HG02938 (cell line): ENCODE data around the gene PTPRU.

Experiments
- ATAC-seq: cut with Tn5 transposase; IDR thresholded peaks from one replicate; pipeline ENCODE4 v1.9.1; 2021; ENCODE audit warnings: mild to moderate bottlenecking, moderate library complexity; ENCODE audit not compliant: unreplicated experiment

The PTPRU gene

DNA sequence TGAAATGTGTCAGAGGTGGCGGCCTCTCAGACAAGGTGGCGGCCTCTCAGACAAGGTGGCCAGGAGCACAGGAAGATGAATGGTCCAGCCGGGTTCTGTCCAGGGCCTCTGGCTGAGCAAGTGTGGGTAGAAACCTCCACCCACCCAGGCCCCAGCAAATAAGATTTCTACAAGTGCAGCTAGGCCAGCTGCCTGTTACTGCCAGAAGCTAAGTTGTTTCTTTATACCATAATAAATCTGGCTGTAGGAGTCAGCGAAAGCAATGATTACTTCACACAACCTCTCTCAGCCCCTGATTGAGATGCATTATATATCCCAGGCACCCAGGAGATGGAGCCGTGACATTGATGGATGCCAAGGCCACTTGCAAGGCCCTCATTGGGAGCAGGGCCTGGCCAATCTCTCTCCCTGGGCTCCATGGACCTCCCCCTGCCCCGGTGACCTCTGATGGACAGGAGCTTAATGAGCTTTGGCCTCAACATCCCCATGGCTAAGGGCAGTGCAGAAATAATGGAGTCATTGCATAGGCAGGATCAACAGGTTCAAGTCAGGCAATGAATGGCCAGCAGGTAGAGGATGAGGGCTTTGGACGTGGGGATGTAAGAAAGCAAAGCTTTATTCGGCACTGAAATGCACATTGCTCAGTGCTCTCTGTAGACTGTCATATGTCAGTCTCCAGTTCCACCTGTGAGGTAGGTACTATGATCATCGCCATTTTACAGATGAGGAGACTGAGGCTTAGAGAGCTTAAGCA is 92.9 kb downstream of the PTPRU start:
- no peak for ATAC-seq

DNA sequence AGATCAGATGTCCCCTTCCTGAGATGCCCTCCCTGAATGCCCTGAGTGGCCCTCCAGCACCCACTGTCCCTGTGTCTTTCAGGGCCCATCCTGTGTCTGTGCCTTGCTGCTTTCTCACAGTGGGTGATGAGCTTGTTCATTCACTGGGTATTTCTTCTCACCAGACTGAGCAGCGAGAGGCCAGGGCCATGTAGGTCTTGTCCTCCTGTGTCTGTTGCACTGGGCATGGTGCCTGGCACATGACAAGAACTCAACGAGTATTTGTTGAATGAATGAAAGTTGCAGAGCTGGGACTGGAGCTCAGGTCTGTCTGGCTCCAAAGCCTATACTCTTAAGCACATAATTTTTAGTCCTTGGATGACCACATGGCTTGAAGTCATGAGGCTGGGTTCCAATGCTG is 93.8 kb downstream of the PTPRU start:
- no peak for ATAC-seq

DNA sequence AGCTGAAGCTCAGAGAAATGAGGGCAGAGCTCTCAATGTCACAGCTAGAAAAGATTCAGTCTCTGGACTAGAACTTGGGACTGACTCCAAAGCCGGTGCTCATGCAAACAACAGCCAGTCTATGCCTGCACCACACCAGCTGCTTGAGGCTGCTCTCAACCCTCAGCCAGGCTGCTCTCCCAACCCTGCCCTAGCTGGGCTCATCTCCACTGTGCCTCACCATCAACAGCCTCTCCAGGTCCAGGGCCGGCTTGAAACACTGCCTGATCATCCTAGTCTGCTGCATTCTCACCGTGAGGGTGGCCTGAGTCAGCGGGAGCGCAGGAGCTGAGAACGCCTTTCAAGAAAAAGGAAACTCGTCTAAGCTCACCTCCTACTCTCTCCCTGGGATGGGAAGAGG is 94.5 kb downstream of the PTPRU start:
- no peak for ATAC-seq

DNA sequence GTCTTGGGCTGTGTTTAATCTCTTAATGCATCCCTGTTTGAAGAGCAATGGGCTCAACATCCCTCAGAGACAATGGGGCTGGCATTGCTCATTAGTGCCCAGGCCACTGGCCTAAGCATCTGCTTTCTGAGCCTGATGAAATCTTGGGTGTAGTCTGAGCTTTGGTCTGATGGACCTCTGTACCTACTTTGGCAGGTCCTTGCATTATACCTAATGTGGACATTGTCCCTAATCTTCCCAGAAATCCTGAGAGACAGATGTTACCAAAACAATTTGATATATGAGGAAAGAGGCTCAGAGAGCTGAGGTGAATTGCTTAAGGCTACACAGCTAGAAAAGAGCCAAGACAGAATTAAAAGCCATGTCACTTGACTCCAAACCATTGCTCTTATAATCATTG is 95.0 kb downstream of the PTPRU start:
- no peak for ATAC-seq

DNA sequence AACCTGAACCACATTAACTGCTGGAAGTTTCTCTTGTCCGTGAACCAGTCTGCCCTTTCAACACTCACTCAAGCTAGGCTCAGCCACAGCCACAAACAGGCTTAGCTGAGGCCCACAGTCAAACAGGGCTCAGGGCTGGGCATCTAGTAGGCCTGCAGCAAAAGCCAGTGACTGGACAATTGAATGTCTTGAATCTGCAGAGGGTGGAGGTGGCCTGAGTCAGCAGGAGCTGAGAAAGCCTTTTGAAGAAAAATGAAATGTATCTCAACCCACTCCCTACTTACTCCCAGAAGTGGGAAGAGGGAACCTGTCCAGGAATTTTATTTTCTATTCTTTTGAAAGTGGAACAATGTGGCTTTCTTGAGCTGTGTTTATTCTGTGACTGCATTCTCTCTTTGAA is 95.4 kb downstream of the PTPRU start:
- ATAC-seq, result no peak

DNA sequence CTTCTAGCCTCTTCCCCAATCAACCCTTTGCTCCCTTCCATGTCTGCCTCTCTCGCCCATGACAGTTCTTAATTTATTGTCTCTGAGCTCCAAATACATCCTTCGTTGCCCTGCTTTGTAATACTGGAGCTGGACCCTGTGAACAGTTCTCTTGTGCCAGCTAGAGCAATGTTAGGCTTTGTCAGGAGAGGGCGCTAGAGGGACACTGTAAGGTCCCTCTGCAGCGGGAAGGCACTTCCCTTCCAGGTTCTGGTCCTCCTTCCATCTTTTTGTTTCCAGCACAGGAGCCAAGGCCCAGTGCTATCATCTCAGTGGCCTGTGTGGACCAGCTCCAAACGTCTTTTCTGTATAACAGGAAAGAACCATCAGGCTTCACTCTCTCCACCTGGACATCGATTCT is 95.9 kb downstream of the PTPRU start:
- ATAC-seq, result no peak

DNA sequence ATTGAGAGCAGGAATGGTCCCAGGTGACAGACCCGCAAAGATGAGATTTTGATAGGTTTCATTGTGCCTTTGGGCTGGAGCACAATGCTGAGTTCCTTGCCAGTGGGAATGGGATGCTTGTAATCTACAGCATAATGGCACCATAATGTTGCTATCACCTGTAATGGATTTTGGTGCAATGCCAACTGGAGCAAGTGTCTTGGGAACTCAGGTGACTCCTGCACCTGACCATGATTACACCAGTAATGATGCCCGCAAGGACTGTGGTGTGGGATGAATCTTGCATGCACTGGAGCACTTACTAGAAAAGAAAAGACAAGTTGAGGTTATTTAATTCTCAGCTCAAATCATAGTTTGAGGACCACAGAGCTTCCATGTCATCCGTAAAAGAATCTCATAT is 96.7 kb downstream of the PTPRU start:
- no peak for ATAC-seq

DNA sequence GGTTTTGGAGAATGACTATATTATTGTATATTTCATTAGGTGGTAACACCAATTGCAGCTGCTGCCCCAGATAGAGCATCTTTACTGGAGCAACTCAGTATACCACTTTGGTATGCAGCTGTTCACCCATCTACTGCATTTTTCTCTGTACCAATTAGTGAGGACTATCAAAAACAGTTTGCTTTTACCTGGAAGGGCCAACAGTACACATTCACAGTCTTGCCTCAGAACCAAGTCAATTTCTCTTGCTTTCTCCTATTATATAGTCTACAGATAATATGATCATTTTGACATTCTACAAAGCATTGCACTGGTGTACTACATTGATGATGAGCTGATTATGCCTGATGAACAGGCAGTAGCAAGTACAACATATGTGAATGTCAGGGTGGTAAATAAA is 99.3 kb downstream of the PTPRU start:
- ATAC-seq, result no peak

DNA sequence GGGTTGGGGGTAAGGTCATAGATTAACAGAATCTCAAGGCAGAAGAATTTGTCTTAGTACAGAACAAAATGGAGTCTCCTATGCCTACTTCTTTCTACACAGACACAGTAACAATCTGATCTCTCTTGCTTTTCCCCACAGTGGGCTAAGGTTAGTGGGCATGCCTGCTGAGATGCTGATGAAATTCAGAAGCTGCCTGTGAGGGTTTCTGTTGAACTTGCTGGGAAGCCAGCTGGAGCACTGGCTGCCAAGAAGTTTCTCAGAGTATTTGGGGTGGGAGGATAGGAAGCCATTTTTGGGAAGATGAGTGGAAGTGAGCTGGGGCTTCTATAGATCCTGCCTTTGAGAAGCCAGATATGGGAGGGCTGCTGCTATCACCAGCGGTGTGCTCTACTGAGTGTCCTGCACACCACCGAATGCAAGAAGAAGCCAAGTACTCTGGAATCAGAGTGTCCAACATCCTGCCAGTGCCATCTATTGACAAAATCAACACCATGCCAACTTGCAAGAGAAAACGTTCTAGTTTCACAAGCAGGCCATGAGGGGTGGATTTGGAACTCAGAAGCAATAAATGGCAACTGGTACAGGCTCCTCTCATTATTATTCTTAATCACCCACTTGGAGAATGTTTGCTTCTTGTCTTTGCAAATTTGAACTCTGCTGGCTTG is 102.7 kb downstream of the PTPRU start:
- no peak for ATAC-seq

DNA sequence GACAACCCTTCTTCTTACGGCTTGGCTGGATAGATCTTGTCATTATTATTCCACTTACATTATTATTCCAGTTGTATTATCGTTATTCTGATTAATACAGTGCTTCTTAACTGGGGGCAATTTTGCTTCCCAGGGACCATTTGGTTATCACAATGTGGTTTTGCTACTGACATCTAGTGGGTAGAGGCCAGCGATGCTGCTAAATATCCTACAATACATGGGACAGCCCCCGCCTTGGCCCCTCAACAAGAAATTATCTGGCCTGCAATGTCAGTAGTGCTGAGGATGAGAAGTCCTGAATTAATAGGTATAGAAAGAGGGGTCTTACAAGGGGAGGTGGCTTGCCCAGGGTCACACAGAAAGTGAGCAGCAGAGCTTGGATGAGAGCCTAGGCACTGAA is 105.6 kb downstream of the PTPRU start:
- no peak for ATAC-seq

DNA sequence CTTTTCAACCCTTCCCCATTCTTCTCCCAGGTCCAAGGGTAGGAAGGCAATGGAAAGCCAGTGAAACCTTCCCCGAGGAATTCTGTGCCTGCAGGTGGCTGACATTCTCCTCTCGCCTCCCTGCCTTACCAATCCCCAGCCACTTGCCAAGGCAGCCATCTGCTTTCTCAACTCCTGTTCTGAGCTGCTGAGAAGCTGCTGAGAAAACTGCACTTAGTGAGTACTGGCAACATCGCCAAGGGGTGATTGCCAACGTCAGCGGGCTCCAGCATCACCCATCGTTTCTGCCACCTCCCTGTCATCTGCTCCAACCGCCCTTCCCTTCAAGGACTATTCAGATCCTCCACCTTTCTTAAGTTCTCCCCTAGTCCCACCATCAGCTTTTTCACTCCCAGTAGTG is 106.0 kb downstream of the PTPRU start:
- no peak for ATAC-seq

DNA sequence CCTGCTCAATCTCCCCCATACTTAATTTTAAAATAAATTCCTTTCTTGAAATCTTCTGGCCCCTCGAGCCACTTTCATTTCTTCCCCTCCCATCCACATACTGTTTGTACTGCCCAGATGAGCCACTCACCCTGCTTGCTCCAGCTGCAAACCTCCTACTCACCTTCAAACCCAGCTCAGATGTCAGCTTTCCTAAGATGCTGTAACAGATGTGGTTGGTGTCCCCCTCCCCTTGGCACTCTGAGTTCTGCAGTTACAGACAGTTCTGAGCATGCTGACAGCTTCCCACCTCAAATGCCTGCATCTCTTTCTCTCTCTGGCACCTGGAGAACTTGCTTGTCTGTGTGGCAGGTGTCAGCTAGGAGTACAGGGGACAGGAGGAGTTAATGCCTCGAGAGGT is 106.7 kb downstream of the PTPRU start:
- ATAC-seq, result no peak

DNA sequence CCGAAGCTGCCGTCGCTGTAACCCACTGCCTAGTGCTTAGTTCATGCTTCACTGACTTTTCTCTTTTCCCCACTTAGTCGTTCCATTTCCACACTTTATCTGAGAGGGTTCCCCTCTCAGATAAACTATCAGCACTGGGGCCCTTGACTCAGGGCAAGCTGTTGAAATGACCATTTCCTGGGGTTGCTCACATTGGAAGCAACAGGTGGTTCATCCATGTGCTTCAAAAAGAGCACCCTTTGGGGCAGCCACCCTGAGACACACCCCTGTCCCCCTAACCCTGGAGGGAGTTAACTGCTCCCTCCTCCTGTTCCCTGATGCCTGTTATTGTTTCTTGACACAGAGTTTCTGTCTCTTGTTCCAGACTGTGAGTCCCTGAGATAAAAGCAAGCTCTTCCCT is 107.2 kb downstream of the PTPRU start:
- ATAC-seq, result no peak

DNA sequence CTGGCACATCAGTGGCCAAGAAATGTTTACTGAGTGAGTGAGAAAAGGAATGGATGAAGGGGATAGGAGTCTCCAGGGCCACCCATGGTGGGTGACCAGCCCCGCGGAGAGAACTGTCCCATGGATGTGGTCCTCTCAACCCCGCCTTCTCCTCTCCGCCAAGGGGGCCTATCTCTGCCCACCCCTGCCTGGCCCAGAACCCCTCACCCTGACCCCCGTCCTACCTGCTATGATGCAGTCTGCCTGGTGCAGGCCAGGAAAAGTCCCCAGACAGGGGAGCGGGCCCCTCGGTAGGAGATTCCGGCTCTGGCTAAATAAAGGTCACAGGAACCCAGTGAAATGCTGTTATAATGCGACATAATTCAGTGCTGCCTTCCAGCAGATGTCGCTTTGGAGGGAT is 107.6 kb downstream of the PTPRU start:
- ATAC-seq, result no peak

DNA sequence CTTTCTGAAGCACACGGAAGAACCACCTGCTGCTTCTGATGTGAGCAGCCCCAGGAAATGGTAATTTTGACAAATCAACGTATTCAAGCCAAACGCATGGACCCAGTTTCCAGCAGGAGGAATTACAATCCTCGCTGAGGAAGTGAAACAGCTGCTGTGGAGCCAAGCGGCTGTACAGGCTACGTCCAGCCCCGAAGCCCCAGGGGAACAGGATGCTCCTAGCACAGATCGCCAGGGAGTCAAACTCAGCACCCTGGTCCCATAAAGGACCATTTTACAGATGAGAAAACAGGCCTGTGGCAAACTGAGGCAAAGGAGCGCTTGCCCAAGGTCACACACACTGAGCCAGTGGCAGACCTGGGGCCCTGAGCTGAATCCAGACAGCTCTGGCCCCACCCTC is 108.0 kb downstream of the PTPRU start:
- ATAC-seq, result no peak

DNA sequence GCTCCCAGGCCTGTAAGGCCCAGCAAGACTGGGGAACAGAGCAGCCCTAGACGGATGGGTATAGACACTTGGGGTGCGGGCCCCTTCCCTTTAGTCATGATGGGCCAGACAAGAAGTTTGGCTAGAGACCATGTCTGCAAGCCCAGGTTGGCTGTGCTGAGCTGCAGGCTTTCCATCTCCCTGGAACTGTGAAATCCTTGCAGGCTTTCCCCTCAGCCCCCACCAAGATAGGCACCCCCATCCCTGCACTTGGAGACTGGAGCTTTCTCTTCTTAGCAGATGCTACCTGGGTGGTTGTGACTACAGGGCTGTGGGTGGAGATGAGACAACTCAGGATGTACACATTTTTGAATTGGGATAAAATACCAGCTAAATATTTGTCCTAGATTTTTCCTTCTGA is 110.3 kb downstream of the PTPRU start:
- ATAC-seq, result no peak

DNA sequence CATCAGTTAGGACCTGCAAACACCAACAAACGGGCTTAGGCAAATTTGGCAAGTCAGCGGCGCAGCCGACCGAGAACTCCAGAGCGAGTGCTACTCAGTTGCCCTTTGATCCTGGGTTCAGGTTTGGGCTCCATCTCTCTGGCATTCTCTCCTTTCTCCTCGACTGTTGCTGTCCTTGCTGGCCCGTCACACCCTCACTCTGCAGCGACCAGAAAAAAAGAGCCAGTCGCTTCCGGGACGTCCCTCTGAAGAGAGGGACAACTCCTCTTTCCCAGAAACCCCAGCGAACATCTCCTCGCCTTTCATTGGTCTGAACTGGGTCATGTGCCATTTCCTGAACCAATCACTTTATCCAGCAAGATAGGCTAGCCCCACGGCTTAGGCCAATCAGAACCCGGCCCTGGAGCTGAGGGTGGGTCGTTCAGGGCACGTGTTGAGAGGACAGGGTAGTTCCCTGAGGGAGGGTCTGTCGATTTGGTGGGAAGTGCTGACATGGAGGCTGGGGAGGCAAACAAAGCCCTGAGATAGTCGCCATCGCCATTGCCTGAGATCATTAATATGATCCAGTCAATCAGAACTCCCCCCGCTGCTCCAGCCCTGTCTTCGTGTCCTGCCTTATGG is 113.7 kb downstream of the PTPRU start:
- no peak for ATAC-seq

DNA sequence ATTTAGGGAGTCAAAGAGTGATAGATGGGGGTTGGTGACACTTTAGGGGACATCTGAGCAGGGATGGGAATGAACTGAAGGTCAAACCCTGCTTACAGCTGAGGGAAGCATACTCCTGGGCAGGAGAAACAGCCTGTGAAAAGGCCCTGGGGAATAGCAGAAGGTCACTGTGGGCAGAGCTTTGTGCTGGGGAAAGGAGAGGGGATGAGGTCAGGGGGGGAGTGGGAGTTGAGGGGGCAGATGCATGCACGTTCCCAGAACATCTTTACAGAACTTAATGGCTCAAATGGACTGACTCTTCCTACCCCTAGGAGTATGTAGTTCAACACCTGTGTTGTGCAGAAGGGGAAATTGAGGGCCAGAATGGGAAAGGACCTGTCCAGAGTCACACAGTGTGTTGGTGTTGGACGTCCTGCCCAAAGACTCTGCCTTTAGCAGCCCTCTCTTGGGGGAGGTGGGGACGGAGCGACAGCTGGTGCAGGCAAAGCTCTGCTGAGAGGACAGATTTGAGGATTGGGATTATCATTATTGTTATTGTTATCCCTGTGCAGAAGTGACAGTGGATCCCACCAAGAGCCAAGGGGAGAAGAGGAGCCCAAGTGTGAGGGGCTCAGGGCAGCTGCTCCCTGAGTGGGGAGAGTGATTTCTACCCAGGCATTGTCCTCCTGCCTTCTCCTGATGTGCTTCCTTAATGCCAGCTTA is 116.5 kb downstream of the PTPRU start:
- no peak for ATAC-seq

DNA sequence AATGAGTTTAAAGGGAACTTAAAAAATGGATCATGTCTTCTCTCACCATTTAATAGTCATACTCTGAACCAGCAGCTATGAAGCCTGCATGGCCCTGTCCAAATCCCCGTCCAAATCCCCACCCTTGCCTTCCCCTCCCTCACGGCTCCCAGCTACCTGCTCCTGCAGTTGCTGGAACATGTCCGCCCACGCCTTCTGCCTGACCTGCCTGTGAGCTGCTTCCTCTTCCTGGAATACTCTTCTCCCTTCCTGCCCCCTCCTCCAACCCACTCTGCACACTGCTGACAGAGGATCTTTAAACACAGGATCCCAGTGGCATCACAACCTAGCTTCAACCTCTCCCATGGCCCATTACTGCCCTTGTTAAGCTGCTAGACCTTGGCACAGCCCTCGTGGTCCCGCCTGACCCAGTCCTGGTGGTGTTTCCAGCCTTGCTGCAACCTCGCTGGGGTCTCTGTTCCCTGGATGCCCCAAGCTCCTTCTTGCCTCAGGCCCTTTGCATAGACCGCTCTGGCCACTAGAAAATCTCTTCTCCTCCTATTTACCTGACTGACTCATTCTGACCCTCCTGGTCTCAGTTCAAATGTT is 118.3 kb downstream of the PTPRU start:
- no peak for ATAC-seq

DNA sequence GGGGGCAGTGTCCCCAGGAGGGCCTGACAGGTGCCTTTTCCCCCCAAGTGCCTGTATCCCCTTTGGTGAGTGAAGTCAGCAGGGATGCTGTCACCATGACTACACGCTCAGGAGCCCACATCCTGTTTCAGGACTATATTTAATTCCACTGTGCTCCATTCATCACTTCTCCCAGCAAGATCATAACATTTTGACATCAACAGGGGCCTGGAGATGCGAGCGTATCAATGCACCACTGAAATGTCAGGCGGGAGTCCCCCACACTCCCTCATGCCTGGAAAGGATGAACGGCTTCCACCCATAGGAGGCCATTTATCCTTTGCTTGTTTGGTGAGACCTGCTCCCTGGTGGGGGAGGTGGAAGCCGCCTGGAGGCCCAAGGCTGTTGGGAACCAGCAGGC is 119.1 kb downstream of the PTPRU start:
- ATAC-seq, result no peak

DNA sequence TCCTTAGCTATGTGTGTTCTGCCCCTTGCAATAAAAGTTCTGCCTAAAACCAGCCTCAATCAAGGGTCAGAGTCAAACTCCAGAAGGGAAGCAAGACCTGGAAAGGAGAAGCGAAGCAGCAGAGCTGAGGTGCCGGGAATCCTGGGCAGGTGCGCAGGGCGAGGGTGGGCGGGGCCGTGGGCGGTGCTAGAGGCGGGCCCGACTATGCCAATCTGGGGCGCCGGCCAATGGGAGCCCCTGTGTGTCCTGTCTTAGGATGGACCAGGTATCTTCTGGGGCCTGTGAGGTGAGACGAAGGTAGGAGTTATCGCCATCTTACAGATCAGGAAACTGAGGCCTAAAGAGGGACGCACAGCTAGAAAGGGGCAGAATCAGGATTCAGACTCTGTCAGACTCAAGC is 120.3 kb downstream of the PTPRU start:
- ATAC-seq, result no peak
